Central memory CD8-positive, alpha-beta T cell (primary cell): ENCODE measurements around the gene TMA7.
"Not testable (repeated sequence)": the region's sequence is repeated elsewhere in the genome, so short reads cannot be mapped to it uniquely, and the experiment has no call there.

Source experiments
- ATAC-seq: fragments of 150-1000 bp; cut with Tn5 transposase; replicated peaks from 2 replicates; pipeline ENCODE4 v1.10.0; 2022; ENCODE audit warnings: mild to moderate bottlenecking, moderate FRiP score, moderate number of reproducible peaks; ENCODE audit not compliant: poor library complexity, severe bottlenecking; ENCODE audit errors: extremely low read depth
- DNase-seq, 2 donors: peaks; one replicate each; pipeline ENCODE4 v3.0.0; 2021; ENCODE audit warnings: low spot score in 2 of 2
- H3K27ac Mint-ChIP-seq: one replicate; pipeline ENCODE4 v1.8.0; 2022; ENCODE audit warnings: low read depth, mild to moderate bottlenecking, moderate library complexity, mixed read lengths
- H3K27me3 Mint-ChIP-seq: one replicate; pipeline ENCODE4 v1.8.0; 2022; ENCODE audit warnings: mixed read lengths
- H3K36me3 Mint-ChIP-seq: one replicate; pipeline ENCODE4 v1.8.0; 2022; ENCODE audit warnings: mild to moderate bottlenecking, moderate library complexity, mixed read lengths; ENCODE audit not compliant: insufficient read depth
- H3K4me1 Mint-ChIP-seq: one replicate; pipeline ENCODE4 v1.8.0; 2022; ENCODE audit warnings: mixed read lengths
- H3K4me3 Mint-ChIP-seq: one replicate; pipeline ENCODE4 v1.8.0; 2022; ENCODE audit warnings: mild to moderate bottlenecking, moderate library complexity, mixed read lengths
- H3K9me3 Mint-ChIP-seq: one replicate; pipeline ENCODE4 v1.8.0; 2022; ENCODE audit warnings: mixed read lengths

The TMA7 gene

GRCh38 chr3:48439820-48440589 is at the start of gene TMA7, which contains the start of gene CCDC51:
Gene TMA7 (plus strand): TSS chr3:48440257. CDS start chr3:48440297, 40 bp downstream.
Gene CCDC51 (minus strand): TSS chr3:48440119. CDS start chr3:48435128, 4,991 bp downstream.
- DNase-seq, result peak; percentile 95
- Mint-ChIP-seq H3K4me3 (peak within 1 kb of the TSS; percentile 93), H3K27me3 (no peaks in the 10 kb centered on the region), H3K9me3 (no peaks in the 10 kb centered on the region), H3K27ac (peak within 1 kb of the TSS; percentile 99), H3K4me1 (peaks cover 29% of the 10 kb centered on the region), H3K36me3 (peaks cover 50% of the 10 kb centered on the region)
- peak; percentile 96 for ATAC-seq

DNA sequence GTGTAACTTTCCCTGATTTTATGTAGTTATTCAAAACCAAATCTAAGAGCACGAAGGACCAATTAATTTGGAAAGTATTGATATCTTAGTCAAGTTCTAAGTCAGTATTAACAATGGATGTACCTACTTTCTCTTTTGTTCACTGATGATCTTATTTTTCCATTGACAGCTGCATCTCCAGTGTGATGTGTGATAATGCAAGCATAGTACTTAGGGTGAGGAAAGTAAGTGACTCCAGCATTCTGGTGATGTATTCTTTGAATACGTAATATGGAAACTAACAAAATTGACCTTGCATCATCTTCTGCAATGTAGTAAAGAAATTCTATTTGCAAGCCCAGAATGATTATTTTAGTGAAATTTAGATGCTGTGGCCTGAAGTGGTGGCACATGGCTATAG is 45.7 kb upstream of the TMA7 start:
- H3K9me3 Mint-ChIP-seq, result no peaks in the 10 kb centered on the region
- H3K4me3 Mint-ChIP-seq, result no peak overlapping the region
- ATAC-seq, result no peak
- no peaks in the 10 kb centered on the region for H3K4me1 Mint-ChIP-seq
- no peak for DNase-seq
- H3K27me3 Mint-ChIP-seq, result peaks cover 53% of the 10 kb centered on the region
- H3K36me3 Mint-ChIP-seq, result no peaks in the 10 kb centered on the region
- H3K27ac Mint-ChIP-seq, result no peak overlapping the region

DNA sequence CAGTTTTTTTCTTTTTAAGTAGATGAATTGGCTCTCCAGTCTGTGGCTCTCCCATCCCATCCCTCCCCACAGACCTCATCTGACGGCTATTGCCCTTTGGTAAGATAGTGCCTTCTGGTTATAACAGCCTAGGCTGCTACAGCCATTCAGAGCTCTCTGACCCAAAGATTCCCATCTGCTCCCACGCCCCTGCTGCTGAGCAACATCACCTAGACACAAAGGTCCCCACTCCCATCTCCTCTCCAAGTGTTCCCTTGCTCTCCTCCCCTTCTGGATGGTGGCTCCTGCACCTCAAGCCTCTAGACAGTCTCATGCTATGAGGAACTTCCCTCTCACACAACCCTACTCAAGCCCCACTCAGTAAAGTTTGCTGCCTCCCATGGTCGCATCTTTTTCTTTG is 44.3 kb upstream of the TMA7 start:
- no peak for ATAC-seq
- H3K36me3 Mint-ChIP-seq, result no peaks in the 10 kb centered on the region
- H3K9me3 Mint-ChIP-seq, result no peaks in the 10 kb centered on the region
- H3K4me3 Mint-ChIP-seq, result no peak overlapping the region
- H3K27me3 Mint-ChIP-seq, result peaks cover 57% of the 10 kb centered on the region
- H3K4me1 Mint-ChIP-seq, result no peaks in the 10 kb centered on the region
- no peak overlapping the region for H3K27ac Mint-ChIP-seq
- DNase-seq, result no peak

DNA sequence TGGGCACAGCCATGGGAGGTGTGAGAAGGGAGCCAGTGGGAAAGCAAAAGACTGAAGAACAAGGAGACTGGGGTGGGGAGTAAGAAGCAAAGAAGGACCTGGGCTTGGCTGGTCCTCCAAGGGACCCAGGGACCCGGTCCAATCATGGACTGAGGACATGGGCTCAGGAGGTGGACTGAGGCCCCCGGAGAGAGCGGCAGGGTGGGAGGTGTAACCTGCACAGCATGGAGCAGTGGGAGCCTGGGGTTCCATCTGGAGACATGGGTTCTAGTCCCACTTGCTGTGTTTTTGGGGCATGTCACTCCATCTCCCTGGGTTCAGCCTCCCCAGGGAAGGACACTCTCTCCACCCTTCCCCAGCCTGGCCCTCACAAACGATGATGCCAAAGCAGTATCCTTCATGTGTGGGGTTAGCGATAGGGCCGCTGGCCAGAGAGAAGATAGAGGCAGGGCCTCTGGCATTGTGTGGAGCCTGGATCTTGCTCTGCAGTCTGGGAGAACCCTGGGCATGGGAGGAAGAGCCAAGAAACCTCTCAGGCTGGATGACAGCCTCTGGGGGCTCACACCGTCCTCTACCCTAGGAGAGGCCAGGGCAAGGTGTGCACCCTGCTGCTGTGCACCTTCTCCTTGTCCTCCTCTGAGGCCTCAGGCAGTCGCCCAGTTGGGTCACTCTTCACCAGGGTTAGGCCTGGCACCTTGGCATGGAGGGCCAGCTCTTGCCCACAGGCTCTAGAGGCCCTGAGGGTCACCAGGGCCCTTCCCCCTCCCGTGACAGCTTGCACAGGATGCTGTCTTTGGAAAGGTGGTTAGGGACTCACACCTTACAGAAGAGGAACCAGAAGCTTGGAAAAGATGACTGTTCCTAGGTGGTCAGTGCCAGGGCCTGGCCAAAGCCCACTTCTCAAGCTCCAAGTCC is 42.0 kb upstream of the TMA7 start:
- Mint-ChIP-seq H3K4me3 (no peak overlapping the region), H3K9me3 (no peaks in the 10 kb centered on the region), H3K27me3 (peaks cover 46% of the 10 kb centered on the region), H3K36me3 (no peaks in the 10 kb centered on the region), H3K4me1 (no peaks in the 10 kb centered on the region), H3K27ac (no peak overlapping the region)
- ATAC-seq (no peak), DNase-seq (no peak)

- no peak for DNase-seq
- ATAC-seq, result no peak
- Mint-ChIP-seq H3K27ac (no peak overlapping the region), H3K9me3 (no peaks in the 10 kb centered on the region), H3K4me3 (no peak overlapping the region), H3K36me3 (no peaks in the 10 kb centered on the region), H3K27me3 (peaks cover 40% of the 10 kb centered on the region), H3K4me1 (no peaks in the 10 kb centered on the region)
Measured at GRCh38 chr3:48398701-48399386, 41.2 kb upstream of the TMA7 start.

- no peaks in the 10 kb centered on the region for H3K36me3 Mint-ChIP-seq
- no peaks in the 10 kb centered on the region for H3K9me3 Mint-ChIP-seq
- DNase-seq (no peak), ATAC-seq (no peak)
- no peaks in the 10 kb centered on the region for H3K4me1 Mint-ChIP-seq
- peaks cover 36% of the 10 kb centered on the region for H3K27me3 Mint-ChIP-seq
- H3K4me3 Mint-ChIP-seq, result no peak overlapping the region
- no peak overlapping the region for H3K27ac Mint-ChIP-seq
Measured at GRCh38 chr3:48399387-48400172, 40.5 kb upstream of the TMA7 start.

DNA sequence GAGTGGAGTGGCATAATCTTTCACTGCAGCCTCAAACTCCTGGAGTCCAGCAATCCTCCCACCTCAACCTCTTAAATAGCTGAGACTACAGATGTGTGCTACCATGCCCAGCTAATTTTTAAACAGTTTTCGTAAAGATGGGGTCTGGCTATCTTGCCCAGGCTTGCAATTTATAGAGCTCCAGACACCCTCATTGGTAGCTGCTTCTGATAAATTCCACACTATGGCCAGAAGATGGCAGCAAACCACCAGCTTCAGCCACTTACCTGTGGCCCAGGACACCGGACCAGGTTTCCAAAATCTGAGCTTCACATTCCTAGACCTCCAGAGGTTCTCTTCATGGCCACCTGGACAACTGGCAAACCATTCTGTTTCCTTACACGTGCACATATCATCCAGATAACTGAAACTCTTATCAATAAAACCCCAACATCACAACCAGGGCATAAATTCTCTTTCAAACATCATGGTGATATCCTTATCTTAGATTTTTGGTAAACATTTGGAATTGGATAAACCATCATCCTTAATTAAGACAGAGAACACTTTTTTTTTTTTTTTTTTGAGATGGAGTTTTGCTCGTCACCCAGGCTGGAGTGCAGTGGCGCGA is 39.1 kb upstream of the TMA7 start:
- DNase-seq, result peak; percentile 45 to 51
- ATAC-seq, result no peak
- Mint-ChIP-seq H3K4me1 (no peaks in the 10 kb centered on the region), H3K27ac (no peak overlapping the region), H3K9me3 (no peaks in the 10 kb centered on the region), H3K4me3 (no peak overlapping the region), H3K27me3 (peaks cover 24% of the 10 kb centered on the region), H3K36me3 (no peaks in the 10 kb centered on the region)

DNA sequence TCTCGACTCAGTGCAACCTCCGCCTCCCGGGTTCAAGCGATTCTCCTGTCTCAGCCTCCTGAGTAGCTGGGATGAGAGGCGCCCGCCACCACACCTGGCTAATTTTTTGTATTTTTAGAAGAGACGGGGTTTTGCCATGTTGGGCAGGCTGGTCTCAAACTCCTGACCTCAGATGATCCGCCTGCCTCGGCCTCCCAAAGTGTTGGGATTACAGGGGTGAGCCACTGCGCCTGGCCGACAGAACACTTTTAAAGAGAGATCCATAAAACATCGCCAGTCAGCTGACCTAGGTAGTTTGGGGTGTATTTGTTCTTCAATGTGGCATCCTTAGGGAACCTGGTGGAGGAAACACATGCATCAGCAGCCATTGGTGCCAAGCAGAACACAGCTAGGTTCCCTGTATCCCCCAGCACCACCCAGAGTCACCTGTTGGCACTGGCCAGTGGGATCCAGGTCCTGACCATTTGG is 38.6 kb upstream of the TMA7 start:
- not testable (repeated sequence) for H3K4me1 Mint-ChIP-seq, ATAC-seq, H3K27ac Mint-ChIP-seq, H3K4me3 Mint-ChIP-seq, H3K36me3 Mint-ChIP-seq, H3K9me3 Mint-ChIP-seq
- peaks cover 20% of the 10 kb centered on the region for H3K27me3 Mint-ChIP-seq
- peak in 1 of 2 donors; percentile 11 for DNase-seq

DNA sequence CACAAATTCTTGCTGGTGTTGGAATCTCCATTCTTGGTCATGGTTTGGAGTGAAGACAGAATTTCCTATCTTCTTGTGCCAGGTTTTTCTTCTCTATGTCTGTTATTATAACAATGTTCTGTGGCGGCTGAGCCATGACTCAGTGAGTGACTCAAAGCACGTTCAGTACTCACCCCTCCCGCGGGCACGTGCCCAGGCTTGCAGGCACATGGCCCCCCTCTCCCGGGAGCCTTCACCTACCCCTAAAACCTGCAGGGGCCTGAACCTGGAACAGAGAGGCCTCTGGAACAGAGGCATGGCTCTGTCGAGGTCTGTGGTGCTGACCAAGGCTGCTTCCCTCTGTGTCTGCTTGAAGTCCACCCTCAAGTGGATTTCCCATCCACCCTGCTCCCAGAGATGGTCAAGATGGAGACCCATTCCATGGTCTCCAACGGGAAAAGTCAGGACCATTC is 37.8 kb upstream of the TMA7 start:
- no peak overlapping the region for H3K27ac Mint-ChIP-seq
- no peaks in the 10 kb centered on the region for H3K9me3 Mint-ChIP-seq
- H3K4me1 Mint-ChIP-seq, result no peaks in the 10 kb centered on the region
- ATAC-seq (no peak), DNase-seq (no peak)
- peaks cover 16% of the 10 kb centered on the region for H3K27me3 Mint-ChIP-seq
- no peak overlapping the region for H3K4me3 Mint-ChIP-seq
- no peaks in the 10 kb centered on the region for H3K36me3 Mint-ChIP-seq

GRCh38 chr3:48402907-48403306 is 37.1 kb upstream of the TMA7 start:
- no peak for ATAC-seq
- H3K36me3 Mint-ChIP-seq, result no peaks in the 10 kb centered on the region

GRCh38 chr3:48403533-48404439 is 36.3 kb upstream of the TMA7 start:
- Mint-ChIP-seq H3K4me1 (no peaks in the 10 kb centered on the region), H3K27me3 (peaks cover 8% of the 10 kb centered on the region), H3K9me3 (no peaks in the 10 kb centered on the region), H3K27ac (no peak overlapping the region), H3K36me3 (no peaks in the 10 kb centered on the region), H3K4me3 (no peak overlapping the region)
- peak in 1 of 2 donors; percentile 7 for DNase-seq
- no peak for ATAC-seq

More at GRCh38 chr3:48402907-48403306, 37.1 kb upstream of the TMA7 start:
- Mint-ChIP-seq H3K27ac (no peak overlapping the region), H3K27me3 (peaks cover 10% of the 10 kb centered on the region), H3K4me3 (no peak overlapping the region), H3K4me1 (no peaks in the 10 kb centered on the region), H3K9me3 (no peaks in the 10 kb centered on the region)
- DNase-seq, result no peak
